Neuronal stem cell (in vitro differentiated cells): ENCODE data around the gene PLCXD1.
"Not testable (repeated sequence)": the region's sequence is repeated elsewhere in the genome, so short reads cannot be mapped to it uniquely, and the experiment has no call there.

ENCODE experiments used
- DNase-seq: peaks from one replicate; pipeline ENCODE4 v3.0.0-alpha.2; 2013; ENCODE audit warnings: low spot score
- H2AFZ ChIP-seq: one replicate; pipeline ENCODE4 v1.6.1; 2013; ENCODE audit warnings: mild to moderate bottlenecking, low read length, inconsistent platforms
- H2AK5ac ChIP-seq: 2 replicates; pipeline ENCODE4 v1.6.1; 2013; ENCODE audit warnings: low read depth, mild to moderate bottlenecking, inconsistent platforms, low read length, moderate library complexity, mixed read lengths
- H2BK120ac ChIP-seq: 2 replicates; pipeline ENCODE4 v1.6.1; 2013; ENCODE audit warnings: low read depth, mild to moderate bottlenecking, inconsistent platforms, low read length, moderate library complexity, mixed read lengths
- H2BK12ac ChIP-seq: one replicate; pipeline ENCODE4 v1.6.1; 2013; ENCODE audit warnings: low read length, inconsistent platforms
- H2BK15ac ChIP-seq: 2 replicates; pipeline ENCODE4 v1.6.1; 2013; ENCODE audit warnings: mild to moderate bottlenecking, low read length, inconsistent platforms, mixed read lengths
- H2BK5ac ChIP-seq: one replicate; pipeline ENCODE4 v1.6.1; 2013; ENCODE audit warnings: inconsistent platforms, mild to moderate bottlenecking, low read length, moderate library complexity
- H3K14ac ChIP-seq: one replicate; pipeline ENCODE4 v1.6.1; 2013; ENCODE audit warnings: low read length, inconsistent platforms
- H3K18ac ChIP-seq: 2 replicates; pipeline ENCODE4 v1.6.1; 2013; ENCODE audit warnings: low read length, inconsistent platforms
- H3K23ac ChIP-seq: 2 replicates; pipeline ENCODE4 v1.6.1; 2013; ENCODE audit warnings: low read depth, mild to moderate bottlenecking, mixed read lengths, low read length, inconsistent platforms; ENCODE audit not compliant: poor library complexity
- H3K27ac ChIP-seq: replicated peaks from 3 replicates; pipeline ENCODE4 v1.5.1; 2013; ENCODE audit warnings: low read length, inconsistent platforms
- H3K27me3 ChIP-seq, 3 experiments: 2 replicates each; pipeline ENCODE4 v1.6.1; 2013; ENCODE audit warnings: low read length in 3 of 3, mild to moderate bottlenecking in 2 of 3, inconsistent platforms in 1 of 3, low read depth in 1 of 3, mixed read lengths in 1 of 3, moderate library complexity in 1 of 3; ENCODE audit not compliant: control insufficient read depth in 3 of 3, insufficient read depth in 3 of 3
- H3K36me3 ChIP-seq, 2 donors: replicated peaks in 1 of 2; 2 replicates each; pipeline ENCODE4 v1.6.1; 2013; ENCODE audit warnings: low read length in 2 of 2; ENCODE audit not compliant: control insufficient read depth in 2 of 2, insufficient read depth in 2 of 2
- H3K4ac ChIP-seq: 2 replicates; pipeline ENCODE4 v1.6.1; 2013; ENCODE audit warnings: inconsistent platforms, mild to moderate bottlenecking, low read length, moderate library complexity
- H3K4me1 ChIP-seq, 2 donors: 1 replicate in 1 of 2; 2 replicates in 1 of 2; pipeline ENCODE4 v1.6.1; 2013; ENCODE audit warnings: low read length in 2 of 2, low read depth in 1 of 2; ENCODE audit not compliant: control insufficient read depth in 2 of 2, insufficient read depth in 1 of 2
- H3K4me2 ChIP-seq: one replicate; pipeline ENCODE4 v1.6.1; 2013; ENCODE audit warnings: mild to moderate bottlenecking, low read length, inconsistent platforms; ENCODE audit not compliant: insufficient read depth, poor library complexity, severe bottlenecking
- H3K4me3 ChIP-seq, 2 donors: 2 replicates each; pipeline ENCODE4 v1.5.1; 2013; ENCODE audit warnings: low read length in 2 of 2, mild to moderate bottlenecking in 2 of 2, inconsistent platforms in 1 of 2, moderate library complexity in 1 of 2
- H3K79me1 ChIP-seq: one replicate; pipeline ENCODE4 v1.6.1; 2013; ENCODE audit warnings: low read depth, mild to moderate bottlenecking, inconsistent platforms, low read length, moderate library complexity
- H3K9ac ChIP-seq: one replicate; pipeline ENCODE4 v1.6.1; 2013; ENCODE audit warnings: mild to moderate bottlenecking, low read depth, low read length, inconsistent platforms; ENCODE audit not compliant: poor library complexity
- H3K9me3 ChIP-seq, 2 donors: replicated peaks in 1 of 2; 2 replicates each; pipeline versions ENCODE3 to v1.6.1; 2013; ENCODE audit warnings: low read length in 2 of 2, mild to moderate bottlenecking in 2 of 2, inconsistent platforms in 1 of 2, low read depth in 1 of 2, mixed read lengths in 1 of 2, moderate library complexity in 1 of 2; ENCODE audit not compliant: control insufficient read depth in 2 of 2, insufficient read depth in 1 of 2
- H4K8ac ChIP-seq: one replicate; pipeline ENCODE4 v1.6.1; 2013; ENCODE audit warnings: low read depth, mild to moderate bottlenecking, inconsistent platforms, low read length, moderate library complexity
- H4K91ac ChIP-seq: one replicate; pipeline ENCODE4 v1.6.1; 2013; ENCODE audit warnings: low read length, low read depth, mild to moderate bottlenecking, inconsistent platforms; ENCODE audit not compliant: poor library complexity
- WGBS, 2 donors: extraction: QIAGEN DNeasy Blood & Tissue Kit; methylation state at CpG; one replicate each; pipeline ENCODE4 v1.1.7; 2013; ENCODE audit warnings: missing lambda C conversion rate in 2 of 2, mixed read lengths in 1 of 2; ENCODE audit not compliant: insufficient read length in 2 of 2, insufficient replicate concordance in 1 of 2; ENCODE audit errors: extremely low coverage in 2 of 2; 5-methylcytosine and 5-hydroxymethylcytosine counted together

The PLCXD1 gene

GRCh38 chrX:282000-282681 lies 960 bp downstream of the PLCXD1 start:
- H3K14ac ChIP-seq, H3K27me3 ChIP-seq, H2AFZ ChIP-seq, H2BK12ac ChIP-seq, H3K9ac ChIP-seq, H4K91ac ChIP-seq, H3K9me3 ChIP-seq, H3K23ac ChIP-seq, H3K18ac ChIP-seq, H2BK120ac ChIP-seq, H4K8ac ChIP-seq, H3K4ac ChIP-seq, DNase-seq, H3K4me1 ChIP-seq, H2AK5ac ChIP-seq, H2BK5ac ChIP-seq: not testable (repeated sequence)
- peak overlapping the region; percentile 98 for H3K27ac ChIP-seq
- H3K4me2 ChIP-seq, result peak overlapping the region; percentile 73
- H2BK15ac ChIP-seq, result peak overlapping the region; percentile 81
- H3K79me1 ChIP-seq, result peaks cover 18% of the 10 kb centered on the region
- H3K36me3 ChIP-seq, result peaks cover 27 to 32% of the 10 kb centered on the region in 2 donors
- peak overlapping the region; percentile 52 to 56 for H3K4me3 ChIP-seq
- WGBS, 2 donors, result no CpG with 5 or more reads among the region's 21 CpGs

DNA sequence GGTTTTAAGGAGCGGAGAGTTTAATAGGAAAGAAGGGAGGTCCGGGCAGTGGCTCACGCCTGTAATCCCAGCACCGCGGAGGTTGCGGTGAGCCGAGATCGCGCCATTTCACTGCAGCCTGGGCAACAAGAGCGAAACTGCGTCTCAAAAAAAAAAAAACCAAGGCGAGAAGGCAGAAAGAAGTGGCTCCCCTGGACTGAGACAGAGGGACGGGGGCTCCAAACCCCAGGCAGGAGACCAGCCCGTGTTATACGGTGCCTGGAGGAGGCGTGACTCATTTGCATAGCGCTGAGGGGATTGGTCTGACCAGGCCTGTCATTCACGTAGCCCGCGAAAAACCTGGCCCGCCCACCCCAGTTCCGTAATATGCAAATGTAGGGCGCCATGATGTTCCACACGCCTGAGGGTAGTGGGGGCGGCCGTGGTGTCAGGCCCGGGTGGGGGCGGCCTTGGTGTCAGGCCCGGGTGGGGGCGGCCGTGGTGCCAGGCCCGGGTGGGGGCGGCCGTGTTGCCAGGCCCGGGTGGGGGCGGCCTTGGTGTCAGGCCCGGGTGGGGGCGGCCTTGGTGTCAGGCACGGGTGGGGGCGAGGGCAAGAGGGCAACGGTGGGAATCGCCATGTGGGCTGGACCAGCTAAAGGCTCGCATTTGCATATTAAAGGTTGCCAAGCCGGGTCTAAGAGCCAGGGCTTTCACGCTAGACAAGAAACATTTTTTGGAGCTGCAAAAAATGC lies 2.1 kb downstream of the PLCXD1 start:
- H2AK5ac ChIP-seq, result no peak overlapping the region
- no peak overlapping the region for H2BK120ac ChIP-seq
- no peak overlapping the region for H2BK5ac ChIP-seq
- H3K4me3 ChIP-seq, result peak overlapping the region; percentile 54 to 75
- no peak overlapping the region for H2BK12ac ChIP-seq
- H3K9ac ChIP-seq, result no peak overlapping the region
- H3K14ac ChIP-seq, result no peak overlapping the region
- no CpG with 5 or more reads among the region's 45 CpGs for WGBS, 2 donors
- no peak overlapping the region for H4K91ac ChIP-seq
- peak overlapping the region; percentile 44 for H3K18ac ChIP-seq
- no peak overlapping the region for H4K8ac ChIP-seq
- peaks cover 33 to 39% of the 10 kb centered on the region in 2 donors for H3K36me3 ChIP-seq
- peaks cover 3 to 8% of the 10 kb centered on the region in 2 donors for H3K9me3 ChIP-seq
- H2AFZ ChIP-seq, result peak overlapping the region; percentile 63
- H3K4me2 ChIP-seq, result peak overlapping the region; percentile 49
- peak overlapping the region; percentile 95 for H3K27ac ChIP-seq
- no peak overlapping the region for H3K23ac ChIP-seq
- peak; percentile 88 for DNase-seq
- H3K27me3 ChIP-seq, result no peaks in the 10 kb centered on the region
- peaks cover 0 to 8% of the 10 kb centered on the region in 2 donors for H3K4me1 ChIP-seq
- no peak overlapping the region for H2BK15ac ChIP-seq
- no peak overlapping the region for H3K4ac ChIP-seq
- H3K79me1 ChIP-seq, result peaks cover 19% of the 10 kb centered on the region

DNA sequence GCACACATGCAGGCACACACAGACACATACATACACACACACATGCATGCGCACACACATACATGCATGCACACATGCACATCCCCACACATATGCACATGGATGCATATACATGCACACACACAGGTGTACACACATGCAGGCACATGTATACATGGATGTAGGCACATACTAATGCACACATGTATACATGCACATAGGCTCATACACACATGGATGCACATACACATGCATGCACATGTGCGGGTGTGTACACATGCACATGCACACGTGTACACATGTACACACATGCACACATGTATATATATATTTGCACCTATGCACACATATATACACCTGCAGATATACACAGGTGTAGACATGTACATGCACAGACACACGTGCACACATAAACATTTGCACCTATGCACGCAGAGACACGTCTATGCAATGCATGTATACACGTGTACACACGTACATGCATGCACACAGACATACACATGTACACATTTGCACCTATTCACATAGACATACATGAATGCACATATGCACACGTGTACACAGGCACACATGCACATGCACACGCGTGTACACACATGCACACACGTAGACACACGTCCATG lies 4.0 kb downstream of the PLCXD1 start:
- WGBS, 2 donors, result no CpG with 5 or more reads among the region's 13 CpGs
- Histone ChIP-seq H3K14ac (no peak overlapping the region), H2AK5ac (no peak overlapping the region), H3K18ac (no peak overlapping the region), H3K4me2 (no peak overlapping the region), H4K91ac (no peak overlapping the region), H3K23ac (no peak overlapping the region), H3K4me3 (peak overlapping the region in 1 of 2 donors; percentile 67), H3K4ac (no peak overlapping the region), H3K9ac (no peak overlapping the region), H2BK5ac (no peak overlapping the region), H2BK15ac (no peak overlapping the region), H3K4me1 (peaks cover 0 to 6% of the 10 kb centered on the region in 2 donors), H2AFZ (no peak overlapping the region), H2BK120ac (no peak overlapping the region), H4K8ac (no peak overlapping the region), H3K9me3 (peaks cover 3 to 12% of the 10 kb centered on the region in 2 donors), H3K79me1 (peaks cover 22% of the 10 kb centered on the region), H3K27ac (no peak overlapping the region), H3K27me3 (no peaks in the 10 kb centered on the region), H2BK12ac (no peak overlapping the region), H3K36me3 (peaks cover 44 to 57% of the 10 kb centered on the region in 2 donors)
- DNase-seq, result no peak

DNA sequence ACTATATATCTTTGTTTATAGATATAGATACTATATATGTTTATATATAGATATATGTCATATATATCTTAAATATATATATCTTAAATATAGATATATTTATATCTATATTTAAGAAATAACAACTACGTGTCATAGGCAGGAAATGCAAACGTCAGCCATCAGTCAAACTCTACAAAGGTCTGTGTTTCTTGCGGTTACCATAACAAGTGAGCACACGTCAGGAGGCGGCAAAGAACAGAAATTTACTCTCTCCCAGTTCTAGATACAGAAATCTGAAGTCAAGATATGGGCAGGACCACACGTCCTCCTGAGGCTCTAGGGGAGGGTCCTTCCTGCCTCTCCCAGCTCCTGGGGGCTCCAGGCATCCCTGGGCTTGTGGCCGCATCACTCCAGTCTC lies 6.5 kb downstream of the PLCXD1 start:
- Histone ChIP-seq H3K9me3 (peaks cover 12% of the 10 kb centered on the region in 2 donors), H3K4ac (no peak overlapping the region), H2AFZ (no peak overlapping the region), H3K36me3 (peaks cover 54 to 81% of the 10 kb centered on the region in 2 donors), H3K4me3 (no peak overlapping the region), H4K8ac (no peak overlapping the region), H3K18ac (no peak overlapping the region), H2BK15ac (no peak overlapping the region), H4K91ac (no peak overlapping the region), H3K4me1 (peaks cover 0 to 6% of the 10 kb centered on the region in 2 donors), H3K27me3 (no peaks in the 10 kb centered on the region), H3K79me1 (peaks cover 22% of the 10 kb centered on the region), H2BK12ac (no peak overlapping the region), H2AK5ac (no peak overlapping the region), H3K23ac (no peak overlapping the region), H2BK120ac (no peak overlapping the region), H3K4me2 (no peak overlapping the region), H2BK5ac (no peak overlapping the region), H3K9ac (no peak overlapping the region), H3K14ac (no peak overlapping the region), H3K27ac (no peak overlapping the region)
- WGBS, 2 donors, result no CpG with 5 or more reads among the region's 7 CpGs
- no peak for DNase-seq
